ENCODE results near the gene SIAH1.

- no peak for TF ChIP-seq POLR2A (IDR thresholded peaks at IDR 0.05)
- TF ChIP-seq, protein P1, sequence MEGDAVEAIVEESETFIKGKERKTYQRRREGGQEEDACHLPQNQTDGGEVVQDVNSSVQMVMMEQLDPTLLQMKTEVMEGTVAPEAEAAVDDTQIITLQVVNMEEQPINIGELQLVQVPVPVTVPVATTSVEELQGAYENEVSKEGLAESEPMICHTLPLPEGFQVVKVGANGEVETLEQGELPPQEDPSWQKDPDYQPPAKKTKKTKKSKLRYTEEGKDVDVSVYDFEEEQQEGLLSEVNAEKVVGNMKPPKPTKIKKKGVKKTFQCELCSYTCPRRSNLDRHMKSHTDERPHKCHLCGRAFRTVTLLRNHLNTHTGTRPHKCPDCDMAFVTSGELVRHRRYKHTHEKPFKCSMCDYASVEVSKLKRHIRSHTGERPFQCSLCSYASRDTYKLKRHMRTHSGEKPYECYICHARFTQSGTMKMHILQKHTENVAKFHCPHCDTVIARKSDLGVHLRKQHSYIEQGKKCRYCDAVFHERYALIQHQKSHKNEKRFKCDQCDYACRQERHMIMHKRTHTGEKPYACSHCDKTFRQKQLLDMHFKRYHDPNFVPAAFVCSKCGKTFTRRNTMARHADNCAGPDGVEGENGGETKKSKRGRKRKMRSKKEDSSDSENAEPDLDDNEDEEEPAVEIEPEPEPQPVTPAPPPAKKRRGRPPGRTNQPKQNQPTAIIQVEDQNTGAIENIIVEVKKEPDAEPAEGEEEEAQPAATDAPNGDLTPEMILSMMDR (IDR thresholded peaks at IDR 0.05), result no peak
These were observed 10.2 kb upstream of the SIAH1 start for GRCh38 chr16:48395375-48395774.
